Activated CD8-positive, alpha-beta T cell treated with anti-CD3 and anti-CD28 coated beads, Interleukin-2, amount 10 ng/mL, durations not matched to agents 7 days and 5 days (primary cell): Measurements from ENCODE around the gene GZMM. TPM values are rescaled to one million over a fixed set of nuclear protein-coding genes. Genes with fewer than 3 reads are reported as not detected.
"Not testable (repeated sequence)": the region's sequence is repeated elsewhere in the genome, so short reads cannot be mapped to it uniquely, and the experiment has no call there.

Experiments
- ATAC-seq: fragments of 150-1000 bp; cut with Tn5 transposase; one replicate; pipeline ENCODE4 v1.10.0; 2021; ENCODE audit warnings: moderate library complexity
- CTCF ChIA-PET: fragments of 350-600 bp; sonication (Branson Sonifier 250); formaldehyde crosslinking; loops from one replicate; lab custom pipeline; 2021; ENCODE audit warnings: antibody characterized with exemption; lab: Charles Lee
- POLR2A ChIA-PET: fragments of 350-600 bp; sonication (Branson Sonifier 250); formaldehyde crosslinking; loops from one replicate; lab custom pipeline; 2021; ENCODE audit warnings: antibody characterized with exemption; lab: Charles Lee
- DNase-seq: peaks from one replicate; pipeline ENCODE4 v3.0.0-alpha.2; 2020
- H3K27ac Mint-ChIP-seq: one replicate; pipeline ENCODE4 v1.8.0; 2021; ENCODE audit warnings: mild to moderate bottlenecking, mixed read lengths
- H3K27me3 Mint-ChIP-seq: one replicate; pipeline ENCODE4 v1.8.0; 2021; ENCODE audit warnings: low read depth, mixed read lengths
- H3K36me3 Mint-ChIP-seq: one replicate; pipeline ENCODE4 v1.8.0; 2021; ENCODE audit warnings: low read depth, mixed read lengths
- H3K4me1 Mint-ChIP-seq: one replicate; pipeline ENCODE4 v1.8.0; 2021; ENCODE audit warnings: low read depth, mixed read lengths
- H3K4me3 Mint-ChIP-seq: one replicate; pipeline ENCODE4 v1.8.0; 2021; ENCODE audit warnings: mild to moderate bottlenecking, mixed read lengths
- H3K9me3 Mint-ChIP-seq: one replicate; pipeline ENCODE4 v1.8.0; 2022; ENCODE audit warnings: mixed read lengths; ENCODE audit not compliant: insufficient read depth
- total RNA-seq, 2 experiments: library from RNA; stranded (reverse); gene quantifications; one replicate each; pipeline ENCODE4 v1.2.3, GENCODE V29; 2021

The GZMM gene
- total RNA-seq, 2 experiments from 2014 or later, result 86.9 to 87.3 TPM

DNA sequence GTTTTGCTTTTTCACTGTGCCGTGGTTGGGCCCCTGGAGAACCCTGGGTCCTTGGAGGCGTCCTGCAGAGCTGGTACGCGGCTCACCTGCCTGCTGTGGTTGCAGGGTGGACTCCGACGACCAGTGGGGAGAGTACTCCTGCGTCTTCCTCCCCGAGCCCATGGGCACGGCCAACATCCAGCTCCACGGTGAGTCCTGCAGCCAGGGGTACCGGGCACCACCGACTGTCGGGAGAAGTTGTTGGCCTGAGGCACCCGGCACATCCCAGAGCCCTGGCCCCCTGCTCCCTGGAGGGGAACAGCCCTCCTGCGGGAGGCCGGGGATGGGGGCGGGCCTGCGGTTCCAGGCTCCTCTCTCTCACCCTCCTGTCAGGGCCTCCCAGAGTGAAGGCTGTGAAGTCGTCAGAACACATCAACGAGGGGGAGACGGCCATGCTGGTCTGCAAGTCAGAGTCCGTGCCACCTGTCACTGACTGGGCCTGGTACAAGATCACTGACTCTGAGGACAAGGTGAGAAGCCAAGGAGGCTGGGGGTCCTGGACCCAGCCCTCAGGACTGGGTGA is 36.5 kb downstream of the GZMM start:
- Mint-ChIP-seq H3K9me3 (no peaks in the 10 kb centered on the region), H3K27me3 (no peaks in the 10 kb centered on the region), H3K27ac (no peak overlapping the region), H3K36me3 (peaks cover 9% of the 10 kb centered on the region), H3K4me3 (no peak overlapping the region), H3K4me1 (peaks cover 21% of the 10 kb centered on the region)
- ChIA-PET POLR2A (no interaction called here), CTCF (no interaction called here)
- DNase-seq (no peak), ATAC-seq (no peak)

DNA sequence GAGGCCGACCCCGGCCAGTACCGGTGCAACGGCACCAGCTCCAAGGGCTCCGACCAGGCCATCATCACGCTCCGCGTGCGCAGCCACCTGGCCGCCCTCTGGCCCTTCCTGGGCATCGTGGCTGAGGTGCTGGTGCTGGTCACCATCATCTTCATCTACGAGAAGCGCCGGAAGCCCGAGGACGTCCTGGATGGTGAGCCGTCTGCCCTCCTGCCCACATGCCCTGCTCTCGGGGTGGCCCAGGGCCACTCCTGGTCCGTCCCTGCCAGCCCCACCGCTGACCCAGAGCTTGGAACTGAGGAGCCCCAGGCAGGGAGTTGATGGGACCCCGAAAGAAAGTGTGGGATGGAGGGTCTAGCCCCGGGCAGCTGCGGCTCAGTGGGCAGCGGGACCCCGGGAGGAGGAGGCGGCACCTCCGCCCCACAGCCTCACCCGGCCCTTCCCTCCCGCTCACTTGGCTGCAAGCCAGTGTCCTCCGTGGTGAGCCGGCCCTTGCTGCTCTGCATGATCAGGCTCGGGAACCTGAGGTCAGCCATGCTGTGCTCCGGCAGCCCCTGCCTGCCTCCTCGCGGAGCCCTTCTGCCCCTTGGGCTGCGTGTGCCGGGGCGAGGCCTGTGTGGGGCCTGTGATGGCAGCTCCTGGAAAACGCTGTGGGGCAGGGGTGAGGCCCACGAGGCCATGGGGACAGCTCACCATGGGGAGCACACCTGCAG is 37.7 kb downstream of the GZMM start:
- POLR2A ChIA-PET, result no interaction called here

DNA sequence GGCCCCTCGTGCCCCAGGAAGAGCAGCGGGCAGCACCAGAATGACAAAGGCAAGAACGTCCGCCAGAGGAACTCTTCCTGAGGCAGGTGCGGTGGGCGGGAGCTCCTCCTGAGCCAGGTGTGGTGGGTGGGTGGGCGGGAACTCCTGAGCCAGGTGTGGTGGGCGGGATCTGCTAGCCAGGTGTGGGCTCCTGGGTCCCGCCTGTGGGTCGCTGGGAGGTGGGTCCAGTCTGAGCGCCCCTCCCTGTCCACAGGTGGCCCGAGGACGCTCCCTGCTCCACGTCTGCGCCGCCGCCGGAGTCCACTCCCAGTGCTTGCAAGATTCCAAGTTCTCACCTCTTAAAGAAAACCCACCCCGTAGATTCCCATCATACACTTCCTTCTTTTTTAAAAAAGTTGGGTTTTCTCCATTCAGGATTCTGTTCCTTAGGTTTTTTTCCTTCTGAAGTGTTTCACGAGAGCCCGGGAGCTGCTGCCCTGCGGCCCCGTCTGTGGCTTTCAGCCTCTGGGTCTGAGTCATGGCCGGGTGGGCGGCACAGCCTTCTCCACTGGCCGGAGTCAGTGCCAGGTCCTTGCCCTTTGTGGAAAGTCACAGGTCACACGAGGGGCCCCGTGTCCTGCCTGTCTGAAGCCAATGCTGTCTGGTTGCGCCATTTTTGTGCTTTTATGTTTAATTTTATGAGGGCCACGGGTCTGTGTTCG is 38.8 kb downstream of the GZMM start:
- ChIA-PET POLR2A (no interaction called here), CTCF (no interaction called here)
- H3K36me3 Mint-ChIP-seq, result peaks cover 9% of the 10 kb centered on the region
- no peak overlapping the region for H3K4me3 Mint-ChIP-seq
- peaks cover 3% of the 10 kb centered on the region for H3K27me3 Mint-ChIP-seq
- ATAC-seq, result no peak
- DNase-seq, result no peak
- no peak overlapping the region for H3K27ac Mint-ChIP-seq
- no peaks in the 10 kb centered on the region for H3K9me3 Mint-ChIP-seq
- H3K4me1 Mint-ChIP-seq, result peaks cover 6% of the 10 kb centered on the region

More for the DNA sequence above, 37.7 kb downstream of the GZMM start:
- no peaks in the 10 kb centered on the region for H3K9me3 Mint-ChIP-seq
- ATAC-seq (no peak), DNase-seq (no peak)
- CTCF ChIA-PET, result no interaction called here
- H3K27me3 Mint-ChIP-seq, result peaks cover 2% of the 10 kb centered on the region
- peaks cover 9% of the 10 kb centered on the region for H3K36me3 Mint-ChIP-seq
- H3K4me1 Mint-ChIP-seq, result peaks cover 14% of the 10 kb centered on the region
- no peak overlapping the region for H3K27ac Mint-ChIP-seq
- H3K4me3 Mint-ChIP-seq, result no peak overlapping the region

GRCh38 chr19:583198-583967 is 39.5 kb downstream of the GZMM start:
- DNase-seq (no peak), ATAC-seq (no peak)
- H3K27me3 Mint-ChIP-seq, result peaks cover 7% of the 10 kb centered on the region
- no peaks in the 10 kb centered on the region for H3K9me3 Mint-ChIP-seq
- POLR2A ChIA-PET, result no interaction called here
- peaks cover 4% of the 10 kb centered on the region for H3K4me1 Mint-ChIP-seq
- CTCF ChIA-PET, result interaction anchor here (0.7 to 1.9 kb wide), 9 partner anchors 9 to 78 kb away, joined by 3 to 12 read pairs (median 4); partner anchors contain the start of gene CDC34
- H3K36me3 Mint-ChIP-seq, result peaks cover 9% of the 10 kb centered on the region
- no peak overlapping the region for H3K4me3 Mint-ChIP-seq
- no peak overlapping the region for H3K27ac Mint-ChIP-seq

DNA sequence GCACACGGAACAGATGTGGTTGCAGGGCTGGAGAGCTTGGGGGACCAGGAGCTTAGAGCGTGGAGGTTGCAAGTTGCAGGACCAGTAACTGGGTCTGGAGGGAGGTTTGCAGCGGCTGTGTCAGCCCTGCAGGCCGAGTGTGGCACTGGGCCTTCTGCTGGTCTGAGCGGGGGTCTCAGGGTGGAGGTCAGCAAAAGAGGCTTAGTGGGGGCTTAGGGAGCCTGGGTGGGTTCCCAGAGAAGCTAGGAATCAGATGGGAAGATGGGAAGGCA is 40.1 kb downstream of the GZMM start:
- H3K4me1 Mint-ChIP-seq, result peaks cover 4% of the 10 kb centered on the region
- peaks cover 11% of the 10 kb centered on the region for H3K27me3 Mint-ChIP-seq
- DNase-seq (no peak), ATAC-seq (no peak)
- POLR2A ChIA-PET, result interaction anchor here (0.7 kb wide), 1 partner anchor 150 kb away, joined by 3 read pairs; no protein-coding TSS in a partner anchor
- CTCF ChIA-PET, result interaction anchor here (0.7 to 1.9 kb wide), 12 partner anchors 9 to 77 kb away, joined by 3 to 12 read pairs (median 4); partner anchors contain the start of gene CDC34
- H3K9me3 Mint-ChIP-seq, result no peaks in the 10 kb centered on the region
- no peak overlapping the region for H3K27ac Mint-ChIP-seq
- no peak overlapping the region for H3K4me3 Mint-ChIP-seq
- peaks cover 9% of the 10 kb centered on the region for H3K36me3 Mint-ChIP-seq

- ChIA-PET POLR2A (interaction anchor here (0.7 kb wide), 1 partner anchor 150 kb away, joined by 3 read pairs; no protein-coding TSS in a partner anchor), CTCF (interaction anchor here (0.7 to 1.9 kb wide), 11 partner anchors 10 to 78 kb away, joined by 3 to 12 read pairs (median 4); partner anchors contain the start of gene CDC34)
- DNase-seq, result peak; percentile 69
- H3K27me3 Mint-ChIP-seq, result peaks cover 13% of the 10 kb centered on the region
- H3K9me3 Mint-ChIP-seq, result no peaks in the 10 kb centered on the region
- peaks cover 9% of the 10 kb centered on the region for H3K36me3 Mint-ChIP-seq
- H3K4me1 Mint-ChIP-seq, result peaks cover 4% of the 10 kb centered on the region
- ATAC-seq, result peak; percentile 67
- no peak overlapping the region for H3K4me3 Mint-ChIP-seq
- no peak overlapping the region for H3K27ac Mint-ChIP-seq
Observed at GRCh38 chr19:584240-585001, 40.6 kb downstream of the GZMM start.

- CTCF ChIA-PET, result interaction anchor here (1.2 to 1.9 kb wide), 6 partner anchors 9 to 79 kb away, joined by 4 to 12 read pairs (median 6); no protein-coding TSS in a partner anchor
- H3K9me3 Mint-ChIP-seq, H3K36me3 Mint-ChIP-seq, ATAC-seq, POLR2A ChIA-PET, DNase-seq, H3K4me1 Mint-ChIP-seq, H3K4me3 Mint-ChIP-seq, H3K27ac Mint-ChIP-seq: not testable (repeated sequence)
- peaks cover 13% of the 10 kb centered on the region for H3K27me3 Mint-ChIP-seq
Observed at GRCh38 chr19:585146-585545, 41.3 kb downstream of the GZMM start.

DNA sequence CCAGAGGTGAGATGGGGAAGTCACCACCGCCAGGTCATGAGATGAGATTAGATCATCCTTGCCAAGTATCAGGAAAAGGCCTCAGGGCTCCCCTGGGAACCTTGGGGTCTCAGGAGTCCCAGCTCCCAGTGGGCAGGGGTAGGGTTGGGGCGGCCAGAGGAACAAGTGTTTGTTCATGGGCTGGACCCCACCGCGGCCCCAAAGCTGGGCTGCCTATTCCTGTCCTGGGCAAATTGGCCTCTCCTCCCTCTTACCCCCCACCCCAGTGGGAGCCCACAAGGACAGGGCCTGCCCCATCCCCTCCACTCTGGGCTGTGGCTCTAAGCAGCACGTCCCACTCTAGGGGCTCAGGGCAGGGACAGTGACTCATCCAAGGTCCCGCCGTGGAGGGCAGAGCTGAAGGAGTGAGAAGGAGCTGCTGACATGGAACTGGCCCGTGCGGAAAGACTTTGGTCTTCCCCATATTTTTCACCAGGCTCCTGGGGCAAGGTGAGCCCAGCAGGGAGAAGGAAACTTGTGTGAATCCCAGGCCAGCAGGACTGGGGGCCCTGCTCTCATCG is 41.8 kb downstream of the GZMM start:
- POLR2A ChIA-PET, result no interaction called here
- Mint-ChIP-seq H3K4me1 (peaks cover 4% of the 10 kb centered on the region), H3K9me3 (no peaks in the 10 kb centered on the region), H3K27me3 (peaks cover 13% of the 10 kb centered on the region), H3K27ac (no peak overlapping the region), H3K36me3 (peaks cover 9% of the 10 kb centered on the region), H3K4me3 (no peak overlapping the region)
- CTCF ChIA-PET, result interaction anchor here (1.9 kb wide), 1 partner anchor 11 kb away, joined by 12 read pairs; no protein-coding TSS in a partner anchor
- ATAC-seq, result no peak
- no peak for DNase-seq

DNA sequence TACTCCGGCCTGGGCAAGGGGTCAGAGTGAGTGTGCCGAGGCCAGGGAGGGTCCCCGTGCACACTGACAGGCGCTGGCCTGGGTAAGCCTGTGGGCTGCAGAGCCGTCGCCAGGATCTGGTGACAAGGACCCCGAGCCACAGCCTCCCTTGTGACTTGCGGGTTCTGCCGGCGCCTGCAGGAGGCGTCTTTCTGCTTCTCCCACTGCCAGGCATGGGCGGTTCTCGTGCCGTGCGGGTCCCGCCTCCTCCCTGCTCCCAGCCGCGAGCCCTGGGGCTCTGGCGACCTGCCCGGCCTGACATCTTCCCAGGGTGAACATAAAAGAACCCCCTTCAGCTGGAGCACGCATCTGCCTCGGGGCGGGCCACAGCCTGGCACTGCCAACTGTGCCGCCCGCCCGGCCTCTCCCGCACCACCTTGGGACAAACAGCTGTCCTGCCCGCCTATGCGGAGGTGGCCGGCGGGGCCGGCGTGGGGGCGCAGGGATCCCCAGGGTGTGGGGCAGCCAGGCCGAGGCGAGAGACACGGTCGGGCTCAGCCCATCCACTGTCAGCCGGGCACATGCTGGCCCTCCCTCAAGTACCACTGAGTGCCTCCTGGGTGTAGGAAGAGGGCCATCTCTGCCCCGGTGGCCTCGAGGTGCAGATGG is 44.4 kb downstream of the GZMM start:
- Mint-ChIP-seq H3K27ac (no peak overlapping the region), H3K4me1 (peaks cover 6% of the 10 kb centered on the region), H3K9me3 (no peaks in the 10 kb centered on the region), H3K27me3 (peaks cover 22% of the 10 kb centered on the region), H3K4me3 (no peak overlapping the region), H3K36me3 (peaks cover 3% of the 10 kb centered on the region)
- ChIA-PET CTCF (no interaction called here), POLR2A (no interaction called here)
- ATAC-seq (peak; percentile 52), DNase-seq (peak; percentile 73)

GRCh38 chr19:588741-589692 is 45.2 kb downstream of the GZMM start:
- ChIA-PET POLR2A (no interaction called here), CTCF (no interaction called here)
- H3K27ac Mint-ChIP-seq, result no peak overlapping the region
- no peak overlapping the region for H3K4me3 Mint-ChIP-seq
- H3K4me1 Mint-ChIP-seq, result peaks cover 3% of the 10 kb centered on the region
- peaks cover 22% of the 10 kb centered on the region for H3K27me3 Mint-ChIP-seq
- H3K36me3 Mint-ChIP-seq, result no peaks in the 10 kb centered on the region
- DNase-seq, result no peak
- H3K9me3 Mint-ChIP-seq, result no peaks in the 10 kb centered on the region
- ATAC-seq, result no peak
